HL-60 (cell line): ENCODE data around the gene OBSL1.
A peak's percentile ranks its signal among the peaks of the same experiment; 100 is the strongest.

ENCODE experiments used
- DNase-seq, 2 experiments: peaks; one replicate each; pipeline ENCODE4 v3.0.0-alpha.2; 2010 to 2020; ENCODE audit warnings: low read depth in 1 of 2, low spot score in 1 of 2
- H3K27ac ChIP-seq: fragments of 250-450 bp; sonication (Bioruptor Pico); replicated peaks from 2 replicates; pipeline ENCODE4 v1.5.1; 2020; ENCODE audit warnings: mild to moderate bottlenecking, moderate library complexity
- H3K27me3 ChIP-seq: fragments of 250-450 bp; sonication (Bioruptor Pico); 2 replicates; pipeline ENCODE4 v1.5.1; 2021; ENCODE audit warnings: mild to moderate bottlenecking, moderate library complexity; ENCODE audit not compliant: insufficient read depth, poor library complexity, severe bottlenecking
- H3K4me3 ChIP-seq: replicated peaks from 2 replicates; pipeline ENCODE4 v1.5.1; 2011; ENCODE audit warnings: mild to moderate bottlenecking, control low read depth, low read length; ENCODE audit not compliant: insufficient read depth
- GABPA ChIP-seq: IDR thresholded peaks from 2 replicates; pipeline ENCODE4 v1.6.1; 2012; ENCODE audit warnings: low read depth
- POLR2AphosphoS5 ChIP-seq: IDR thresholded peaks from 2 replicates; pipeline ENCODE4 v1.6.1; 2012; ENCODE audit warnings: low read depth
- REST ChIP-seq: IDR thresholded peaks from 2 replicates; pipeline ENCODE4 v1.6.1; 2012; ENCODE audit warnings: low read depth; ENCODE audit not compliant: insufficient replicate concordance
- SPI1 ChIP-seq: IDR thresholded peaks from 2 replicates; pipeline ENCODE4 v1.6.1; 2012; ENCODE audit warnings: low read depth, mild to moderate bottlenecking, borderline replicate concordance
- TF ChIP-seq, protein P1 (sequence below): IDR thresholded peaks from one replicate; pipeline ENCODE4 v1.5.1; 2011; ENCODE audit warnings: low read length, control low read depth, inconsistent platforms; ENCODE audit not compliant: insufficient read depth

The OBSL1 gene

GRCh38 chr2:219542931-219543595 lies 28.3 kb downstream of the OBSL1 start:
- peak in 1 of 2 experiments; percentile 11 for DNase-seq
- Histone ChIP-seq H3K27ac (no peak overlapping the region), H3K4me3 (peak overlapping the region; percentile 61), H3K27me3 (peaks cover 24% of the 10 kb centered on the region)
- peak; percentile 14 for TF ChIP-seq REST
- TF ChIP-seq POLR2AphosphoS5 = no peak

DNA sequence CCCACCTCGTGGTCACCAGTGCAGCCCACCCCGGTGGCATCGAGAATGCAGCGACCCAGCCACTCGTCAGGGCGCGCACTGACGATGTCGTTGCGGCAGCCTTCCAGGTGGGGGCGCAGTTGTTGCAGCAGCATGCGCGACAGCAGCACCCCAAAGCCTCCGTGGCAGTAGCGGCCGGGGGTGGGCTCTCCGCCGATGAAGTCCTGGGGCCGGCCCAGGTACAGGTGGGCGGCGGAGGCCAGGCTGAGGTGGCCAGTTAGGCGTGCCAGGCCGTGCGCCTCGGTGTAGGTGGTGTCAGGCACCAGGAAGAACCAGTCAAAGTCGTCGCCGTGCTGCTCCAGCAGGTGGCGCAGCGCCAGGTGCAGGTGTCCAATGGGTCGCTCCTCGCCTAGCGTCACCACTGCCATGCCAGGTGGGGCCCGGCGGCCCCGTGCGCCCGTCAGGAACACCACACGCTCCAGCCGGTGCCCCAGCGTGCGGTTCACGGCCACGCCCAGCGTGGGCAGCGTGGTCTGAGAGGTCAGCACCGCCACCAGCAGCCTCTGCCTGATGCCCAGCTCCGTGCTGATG lies 29.6 kb downstream of the OBSL1 start:
- Histone ChIP-seq H3K4me3 (peak overlapping the region; percentile 53), H3K27me3 (peaks cover 31% of the 10 kb centered on the region), H3K27ac (no peak overlapping the region)
- DNase-seq = peak; percentile 63 to 84
- TF ChIP-seq POLR2AphosphoS5 (no peak), SPI1 (no peak), GABPA (no peak), REST (no peak)
- TF ChIP-seq, protein P1, sequence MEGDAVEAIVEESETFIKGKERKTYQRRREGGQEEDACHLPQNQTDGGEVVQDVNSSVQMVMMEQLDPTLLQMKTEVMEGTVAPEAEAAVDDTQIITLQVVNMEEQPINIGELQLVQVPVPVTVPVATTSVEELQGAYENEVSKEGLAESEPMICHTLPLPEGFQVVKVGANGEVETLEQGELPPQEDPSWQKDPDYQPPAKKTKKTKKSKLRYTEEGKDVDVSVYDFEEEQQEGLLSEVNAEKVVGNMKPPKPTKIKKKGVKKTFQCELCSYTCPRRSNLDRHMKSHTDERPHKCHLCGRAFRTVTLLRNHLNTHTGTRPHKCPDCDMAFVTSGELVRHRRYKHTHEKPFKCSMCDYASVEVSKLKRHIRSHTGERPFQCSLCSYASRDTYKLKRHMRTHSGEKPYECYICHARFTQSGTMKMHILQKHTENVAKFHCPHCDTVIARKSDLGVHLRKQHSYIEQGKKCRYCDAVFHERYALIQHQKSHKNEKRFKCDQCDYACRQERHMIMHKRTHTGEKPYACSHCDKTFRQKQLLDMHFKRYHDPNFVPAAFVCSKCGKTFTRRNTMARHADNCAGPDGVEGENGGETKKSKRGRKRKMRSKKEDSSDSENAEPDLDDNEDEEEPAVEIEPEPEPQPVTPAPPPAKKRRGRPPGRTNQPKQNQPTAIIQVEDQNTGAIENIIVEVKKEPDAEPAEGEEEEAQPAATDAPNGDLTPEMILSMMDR = peak; percentile 43

DNA sequence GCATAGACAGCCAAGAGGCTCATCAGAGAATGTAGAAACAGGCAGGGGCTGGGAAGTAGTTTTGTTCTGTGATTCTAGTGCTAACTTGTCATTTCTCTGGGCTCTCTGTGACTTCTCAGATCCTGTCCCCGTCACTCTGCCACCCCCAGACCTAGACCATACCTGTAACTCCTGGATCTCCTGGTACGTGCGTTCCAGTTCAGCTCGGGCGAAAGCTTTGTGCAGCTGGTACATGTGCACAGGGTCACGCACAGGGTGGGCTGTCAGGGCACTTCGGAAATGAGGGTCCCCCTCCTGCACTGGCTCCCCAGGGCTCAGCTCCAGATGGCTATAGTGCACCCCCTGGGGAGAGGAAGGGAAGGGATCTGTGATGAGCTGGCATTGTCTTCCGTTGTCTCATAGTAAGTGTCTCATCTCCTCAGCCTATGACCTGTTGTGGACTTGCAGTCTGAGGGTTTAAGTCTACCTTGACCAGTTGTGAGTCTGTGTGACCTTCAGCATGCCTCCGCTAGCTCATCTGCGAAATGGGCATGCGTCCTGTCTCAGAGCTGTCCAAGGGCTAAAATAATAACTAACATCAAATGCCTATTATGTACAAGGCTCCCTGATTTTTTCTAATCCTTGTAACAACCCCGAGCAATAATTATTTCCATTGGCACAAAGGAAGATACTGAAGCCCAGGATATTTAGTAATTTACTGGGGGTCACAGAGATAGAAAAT lies 30.4 kb downstream of the OBSL1 start:
- no peak overlapping the region for H3K4me3 ChIP-seq
- peaks cover 39% of the 10 kb centered on the region for H3K27me3 ChIP-seq
- DNase-seq = no peak
- H3K27ac ChIP-seq = no peak overlapping the region
- no peak for TF ChIP-seq GABPA
- no peak for TF ChIP-seq SPI1
- no peak for TF ChIP-seq POLR2AphosphoS5
- TF ChIP-seq REST = no peak
- TF ChIP-seq, protein P1 = no peak
